ENCODE measurements around the gene SLC39A12.

SLC39A12 gene

GRCh38 chr10:17958049-17958448 is 6.3 kb downstream of the SLC39A12 start:
- TF ChIP-seq CTCF (IDR thresholded peaks at IDR 0.05; ENCODE audit: insufficient read depth, low read length, missing control alignments), result no peak
- POLR2A ChIA-PET, result no interaction called here
- H3K4me3 ChIP-seq (ENCODE audit: low read depth, low read length), result no peak overlapping the region
- CTCF ChIA-PET, result no interaction called here
- DNase-seq (ENCODE audit: low read depth, low spot score), result no peak

DNA sequence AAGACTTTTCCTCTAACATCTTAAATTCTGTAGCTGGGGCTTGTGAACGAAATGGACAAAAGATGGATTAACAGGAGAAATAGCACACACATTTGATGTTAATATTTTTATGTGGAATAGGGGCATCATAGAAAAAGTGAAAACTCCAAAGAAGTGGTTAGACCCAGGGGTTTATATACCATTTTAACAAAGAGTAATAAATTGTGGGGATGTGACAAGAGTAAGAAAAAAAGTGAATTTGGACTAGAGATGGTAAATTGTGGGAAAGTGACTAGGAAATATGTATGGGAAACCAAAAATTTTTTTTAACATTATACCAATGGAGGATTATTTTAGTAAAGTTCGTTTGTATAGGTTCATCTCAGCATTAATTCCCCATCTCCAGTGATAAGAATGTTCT is 8.2 kb downstream of the SLC39A12 start:
- CTCF ChIA-PET, result no interaction called here

GRCh38 chr10:17961551-17962422 is 10.1 kb downstream of the SLC39A12 start:
- TF ChIP-seq CTCF (IDR thresholded peaks at IDR 0.05; ENCODE audit: insufficient read depth, low read length, missing control alignments), result no peak
- H3K4me3 ChIP-seq (ENCODE audit: low read depth, low read length), result no peak overlapping the region
- no peak for DNase-seq (ENCODE audit: low read depth, low spot score)
- POLR2A ChIA-PET, result no interaction called here
- CTCF ChIA-PET, result interaction anchor here (1.2 kb wide), 1 partner anchor 9 kb away, joined by 3 read pairs; no protein-coding TSS in a partner anchor

More for the DNA sequence above, 8.2 kb downstream of the SLC39A12 start:
- H3K4me3 ChIP-seq (ENCODE audit: low read depth, low read length), result no peak overlapping the region
- TF ChIP-seq CTCF (IDR thresholded peaks at IDR 0.05; ENCODE audit: insufficient read depth, low read length, missing control alignments), result no peak
- no peak for DNase-seq (ENCODE audit: low read depth, low spot score)
- POLR2A ChIA-PET, result no interaction called here

DNA sequence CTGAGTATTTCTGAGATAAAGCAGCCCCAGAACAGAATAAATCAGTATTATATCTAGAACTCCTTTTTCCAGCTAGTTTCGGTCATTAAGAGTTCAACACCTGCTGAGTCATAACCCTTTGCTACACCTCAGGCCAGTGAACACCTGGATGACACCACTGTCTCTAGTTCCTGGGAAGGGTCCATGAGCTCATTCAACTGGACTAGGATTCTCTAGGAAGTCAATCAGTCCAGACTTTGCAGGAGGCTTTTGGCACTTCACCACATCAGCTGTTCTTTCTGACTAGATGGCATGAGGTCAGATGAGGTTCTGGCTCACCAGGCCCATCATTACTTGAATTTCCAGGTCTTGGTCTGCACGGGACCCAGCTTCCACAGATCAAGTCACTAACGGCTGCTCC is 11.7 kb downstream of the SLC39A12 start:
- H3K4me3 ChIP-seq (ENCODE audit: low read depth, low read length), result no peak overlapping the region
- ChIA-PET POLR2A (no interaction called here), CTCF (interaction anchor here (1.0 kb wide), 1 partner anchor 220 kb away, joined by 3 read pairs; no protein-coding TSS in a partner anchor)
- no peak for TF ChIP-seq CTCF (IDR thresholded peaks at IDR 0.05; ENCODE audit: insufficient read depth, low read length, missing control alignments)
- DNase-seq (ENCODE audit: low read depth, low spot score), result no peak

DNA sequence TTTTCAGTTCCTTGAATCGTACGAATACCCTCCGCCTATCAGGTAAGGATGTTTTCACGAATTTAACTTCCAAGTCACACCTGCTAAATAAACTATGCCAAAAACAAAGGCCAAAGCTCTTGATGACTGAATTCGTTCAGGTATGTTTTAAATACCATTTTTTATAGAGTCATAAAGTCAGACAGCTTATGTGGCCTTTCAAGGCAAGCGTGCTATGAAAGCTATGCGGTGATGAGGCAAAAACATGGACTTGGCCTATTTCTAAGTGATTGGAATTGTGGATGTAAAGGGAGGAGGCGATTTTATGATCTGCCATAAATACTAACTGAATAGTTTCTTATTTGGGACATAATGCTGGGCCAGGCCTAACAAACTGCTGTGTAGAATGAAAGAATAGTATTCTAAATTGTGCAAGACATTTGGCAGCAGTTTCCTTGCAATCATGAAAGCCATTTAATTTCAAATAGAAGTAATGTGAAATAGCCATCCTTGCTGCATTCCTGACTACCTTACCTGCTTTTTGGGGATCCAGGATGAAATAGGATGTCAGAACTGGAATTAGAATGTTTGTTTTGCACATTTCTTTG is 14.0 kb downstream of the SLC39A12 start:
- POLR2A ChIA-PET, result no interaction called here

More for the DNA sequence above, 14.0 kb downstream of the SLC39A12 start:
- no peak overlapping the region for H3K4me3 ChIP-seq (ENCODE audit: low read depth, low read length)
- no peak for DNase-seq (ENCODE audit: low read depth, low spot score)
- no peak for TF ChIP-seq CTCF (IDR thresholded peaks at IDR 0.05; ENCODE audit: insufficient read depth, low read length, missing control alignments)
- CTCF ChIA-PET, result no interaction called here

Data from AG04449 (cell line).